HepG2 (cell line): Measurements from ENCODE around the gene KLF6. TPM values are rescaled to one million over a fixed set of nuclear protein-coding genes. Genes with fewer than 3 reads are reported as not detected.

Experiments used
- EED ChIP-seq: sonication (generic); formaldehyde crosslinking; IDR thresholded peaks from 2 replicates; pipeline ENCODE4 v1.5.0; 2020; ENCODE audit warnings: mild to moderate bottlenecking, missing genetic modification reagents
- ERF ChIP-seq: IDR thresholded peaks from 2 replicates; pipeline ENCODE4 v1.6.1; 2018; ENCODE audit warnings: missing biosample characterization, missing genetic modification reagents
- FOXA3 ChIP-seq: IDR thresholded peaks from 2 replicates; pipeline ENCODE4 v1.6.1; 2016; ENCODE audit warnings: missing genetic modification reagents, missing compliant biosample characterization
- GABPB1 ChIP-seq: IDR thresholded peaks from 2 replicates; pipeline ENCODE4 v1.6.1; 2016; ENCODE audit warnings: mild to moderate bottlenecking, missing genetic modification reagents, moderate library complexity, missing compliant biosample characterization
- HNF4G ChIP-seq, 2 experiments: sonication (generic) in 1 of 2; formaldehyde crosslinking in 1 of 2; IDR thresholded peaks; 2 replicates each; pipeline versions ENCODE4 v1.4.0 to v1.6.1; 2011 to 2020; ENCODE audit warnings: borderline replicate concordance in 2 of 2, low read depth in 2 of 2, mild to moderate bottlenecking in 2 of 2, low read length in 1 of 2, missing genetic modification reagents in 1 of 2, moderate library complexity in 1 of 2
- MYNN ChIP-seq: sonication (generic); formaldehyde crosslinking; IDR thresholded peaks from 2 replicates; pipeline ENCODE4 v1.4.0; 2020; ENCODE audit warnings: mild to moderate bottlenecking, low read depth, missing genetic modification reagents
- NAIF1 ChIP-seq: sonication (generic); formaldehyde crosslinking; IDR thresholded peaks from 2 replicates; pipeline ENCODE4 v1.5.0; 2020; ENCODE audit warnings: mild to moderate bottlenecking, missing genetic modification reagents, borderline replicate concordance
- NFKB2 ChIP-seq: sonication (generic); formaldehyde crosslinking; IDR thresholded peaks from 2 replicates; pipeline ENCODE4 v1.4.0; 2020; ENCODE audit warnings: missing genetic modification reagents, borderline replicate concordance
- SIX4 ChIP-seq: sonication (generic); formaldehyde crosslinking; IDR thresholded peaks from 2 replicates; pipeline ENCODE4 v1.4.0; 2020; ENCODE audit warnings: missing genetic modification reagents
- XRCC5 ChIP-seq: fragments of 200-400 bp; formaldehyde crosslinking; optimal IDR thresholded peaks from 2 replicates; pipeline ENCODE3; 2017; ENCODE audit warnings: mild to moderate bottlenecking, low read length
- ZNF562 ChIP-seq: sonication (generic); formaldehyde crosslinking; IDR thresholded peaks from 2 replicates; pipeline ENCODE4 v1.8.0; 2022; ENCODE audit warnings: missing genetic modification reagents, borderline replicate concordance
- ZNF614 ChIP-seq: IDR thresholded peaks from 2 replicates; pipeline ENCODE4 v1.6.1; 2018; ENCODE audit warnings: missing biosample characterization, missing genetic modification reagents, inconsistent platforms, borderline replicate concordance
- ZNF672 ChIP-seq: sonication (generic); formaldehyde crosslinking; IDR thresholded peaks from 2 replicates; pipeline ENCODE4 v1.8.1; 2022; ENCODE audit warnings: missing genetic modification reagents
- polyA plus RNA-seq, 8 experiments: library from polyadenylated mRNA; depleted of rRNA in 3 of 8; stranded (reverse) in 7 of 8; unstranded in 1 of 8; fragments of >200 nt; fragmentation: Illumina TruSeq in 4 of 8; extraction: Trizol in 4 of 8; gene quantifications; 2 replicates each; pipeline versions ENCODE4 v1.2.1 to v1.2.3, GENCODE V29; 2011 to 2016; ENCODE audit warnings: low read depth in 4 of 8, missing spikeins in 1 of 8, mixed read lengths in 1 of 8; ENCODE audit not compliant: insufficient read depth in 1 of 8
- total RNA-seq, 5 experiments: library from RNA; depleted of rRNA; stranded (reverse); fragments of >200 nt; fragmentation: Illumina TruSeq; extraction: Trizol; gene quantifications; 2 replicates each; pipeline ENCODE4 v1.2.3, GENCODE V29; 2016; ENCODE audit warnings: low read depth in 1 of 5
- TF ChIP-seq, protein P1 (sequence below): sonication (generic); formaldehyde crosslinking; IDR thresholded peaks from 2 replicates; pipeline ENCODE4 v1.4.0; 2020; ENCODE audit warnings: mild to moderate bottlenecking, missing genetic modification reagents
- TF ChIP-seq, protein P2 (sequence below): sonication (generic); formaldehyde crosslinking; conservative IDR thresholded peaks from 2 replicates; pipeline ENCODE4 v1.4.0; 2020; ENCODE audit warnings: missing genetic modification reagents
- TF ChIP-seq, protein P3 (sequence below): sonication (generic); formaldehyde crosslinking; IDR thresholded peaks from 2 replicates; pipeline ENCODE4 v1.5.0; 2020; ENCODE audit warnings: missing genetic modification reagents, mild to moderate bottlenecking, borderline replicate concordance
- TF ChIP-seq, protein P4 (sequence below): sonication (generic); formaldehyde crosslinking; IDR thresholded peaks from 2 replicates; pipeline ENCODE4 v1.5.0; 2020; ENCODE audit warnings: missing genetic modification reagents

The KLF6 gene
- total and polyA plus RNA-seq, 2 of the 13 experiments (the other 11 are each of a cell fraction or from before 2014, with no cell fraction given) = 27.0 to 71.9 TPM

DNA sequence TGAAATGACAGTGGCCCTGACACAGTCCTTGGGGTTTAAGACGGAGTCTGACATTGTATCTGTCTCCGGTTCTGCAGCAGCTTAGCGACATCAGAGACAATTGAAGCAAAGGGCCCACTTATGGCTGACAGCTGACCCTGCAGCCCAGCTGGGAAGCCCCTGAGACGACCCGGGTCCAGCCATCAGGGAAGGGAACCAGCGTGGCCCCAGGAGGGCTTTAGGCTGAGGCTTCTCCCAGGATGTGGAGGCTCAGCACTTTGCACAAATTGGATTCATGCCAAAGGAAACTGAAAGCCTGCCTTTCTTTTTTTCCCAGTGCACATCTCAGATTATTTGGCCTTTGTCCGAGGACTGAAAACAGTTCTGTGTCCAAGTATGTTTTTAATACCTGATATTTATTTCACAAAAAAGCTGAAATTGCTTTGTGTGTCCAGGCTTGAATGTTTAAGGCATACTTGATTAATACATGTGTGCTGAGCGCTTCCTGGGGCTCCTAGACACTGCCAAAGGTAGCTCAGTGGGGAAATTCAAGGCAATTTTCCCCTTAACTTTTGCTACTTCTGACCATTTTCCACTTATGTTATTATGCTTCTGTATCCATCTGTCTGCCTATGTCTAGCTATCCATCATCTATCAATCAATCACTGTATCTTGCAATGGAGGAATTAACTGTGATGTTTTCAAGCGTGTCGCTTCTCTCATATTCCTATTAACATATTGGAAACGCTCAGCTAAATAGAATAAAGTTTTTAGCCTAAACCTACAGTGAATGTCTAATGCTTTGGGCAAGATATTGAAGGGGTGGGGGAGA is 34.8 kb downstream of the KLF6 start (continued):
- TF ChIP-seq, protein P1, sequence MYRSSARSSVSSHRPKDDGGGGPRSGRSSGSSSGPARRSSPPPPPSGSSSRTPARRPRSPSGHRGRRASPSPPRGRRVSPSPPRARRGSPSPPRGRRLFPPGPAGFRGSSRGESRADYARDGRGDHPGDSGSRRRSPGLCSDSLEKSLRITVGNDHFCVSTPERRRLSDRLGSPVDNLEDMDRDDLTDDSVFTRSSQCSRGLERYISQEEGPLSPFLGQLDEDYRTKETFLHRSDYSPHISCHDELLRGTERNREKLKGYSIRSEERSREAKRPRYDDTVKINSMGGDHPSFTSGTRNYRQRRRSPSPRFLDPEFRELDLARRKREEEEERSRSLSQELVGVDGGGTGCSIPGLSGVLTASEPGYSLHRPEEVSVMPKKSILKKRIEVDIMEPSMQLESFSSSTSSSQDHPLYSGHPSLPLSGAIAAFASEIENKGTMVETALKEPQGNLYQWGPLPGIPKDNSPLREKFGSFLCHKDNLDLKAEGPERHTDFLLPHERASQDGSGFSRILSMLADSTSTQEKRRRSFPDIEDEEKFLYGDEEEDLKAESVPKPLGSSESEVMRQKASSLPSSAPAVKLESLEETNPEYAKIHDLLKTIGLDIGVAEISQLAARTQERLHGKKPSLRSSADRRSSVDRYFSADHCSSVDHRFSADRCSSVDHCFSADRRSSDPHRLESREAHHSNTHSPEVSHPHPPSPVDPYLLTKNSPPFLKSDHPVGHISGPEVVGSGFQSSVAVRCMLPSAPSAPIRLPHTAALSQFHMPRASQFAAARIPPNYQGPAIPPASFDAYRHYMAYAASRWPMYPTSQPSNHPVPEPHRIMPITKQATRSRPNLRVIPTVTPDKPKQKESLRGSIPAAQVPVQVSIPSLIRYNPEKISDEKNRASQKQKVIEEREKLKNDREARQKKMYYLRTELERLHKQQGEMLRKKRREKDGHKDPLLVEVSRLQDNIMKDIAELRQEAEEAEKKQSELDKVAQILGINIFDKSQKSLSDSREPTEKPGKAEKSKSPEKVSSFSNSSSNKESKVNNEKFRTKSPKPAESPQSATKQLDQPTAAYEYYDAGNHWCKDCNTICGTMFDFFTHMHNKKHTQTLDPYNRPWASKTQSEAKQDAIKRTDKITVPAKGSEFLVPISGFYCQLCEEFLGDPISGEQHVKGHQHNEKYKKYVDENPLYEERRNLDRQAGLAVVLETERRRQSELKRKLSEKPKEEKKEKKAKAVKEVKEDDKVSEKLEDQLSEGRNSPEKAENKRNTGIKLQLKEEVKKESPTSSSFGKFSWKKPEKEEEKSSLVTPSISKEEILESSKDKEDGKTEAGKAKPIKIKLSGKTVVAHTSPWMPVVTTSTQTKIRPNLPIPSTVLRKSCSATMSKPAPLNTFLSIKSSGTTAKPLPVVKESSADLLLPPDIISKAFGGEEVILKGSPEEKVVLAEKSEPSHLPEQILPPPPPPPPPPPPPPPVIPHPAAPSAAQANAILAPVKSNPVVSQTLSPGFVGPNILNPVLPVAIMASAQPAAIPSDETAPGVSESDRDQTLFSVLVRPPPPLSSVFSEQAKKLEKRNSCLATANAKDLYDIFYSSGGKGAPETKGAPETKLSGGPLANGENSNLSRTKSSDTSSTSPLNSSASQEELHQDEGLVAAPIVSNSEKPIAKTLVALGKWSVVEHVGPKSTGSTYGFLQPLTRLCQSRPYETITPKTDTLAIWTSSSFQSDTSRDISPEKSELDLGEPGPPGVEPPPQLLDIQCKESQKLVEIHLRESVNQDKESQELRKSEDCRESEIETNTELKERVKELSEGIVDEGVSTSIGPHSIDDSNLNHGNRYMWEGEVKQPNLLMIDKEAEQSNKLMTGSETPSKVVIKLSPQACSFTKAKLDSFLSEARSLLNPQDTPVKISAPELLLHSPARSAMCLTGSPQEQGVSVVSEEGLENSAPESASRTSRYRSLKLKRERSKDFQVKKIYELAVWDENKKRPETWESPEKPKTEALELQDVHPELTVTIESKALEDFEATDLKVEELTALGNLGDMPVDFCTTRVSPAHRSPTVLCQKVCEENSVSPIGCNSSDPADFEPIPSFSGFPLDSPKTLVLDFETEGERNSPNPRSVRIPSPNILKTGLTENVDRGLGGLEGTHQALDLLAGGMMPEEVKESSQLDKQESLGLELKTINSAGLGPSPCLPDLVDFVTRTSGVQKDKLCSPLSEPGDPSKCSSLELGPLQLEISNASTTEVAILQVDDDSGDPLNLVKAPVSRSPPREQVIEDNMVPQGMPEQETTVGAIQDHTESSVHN (CRISPR knock-in tag) = no peak
- TF ChIP-seq FOXA3 = no peak
- no peak for TF ChIP-seq SIX4 (CRISPR knock-in tag)
- TF ChIP-seq, protein P2, sequence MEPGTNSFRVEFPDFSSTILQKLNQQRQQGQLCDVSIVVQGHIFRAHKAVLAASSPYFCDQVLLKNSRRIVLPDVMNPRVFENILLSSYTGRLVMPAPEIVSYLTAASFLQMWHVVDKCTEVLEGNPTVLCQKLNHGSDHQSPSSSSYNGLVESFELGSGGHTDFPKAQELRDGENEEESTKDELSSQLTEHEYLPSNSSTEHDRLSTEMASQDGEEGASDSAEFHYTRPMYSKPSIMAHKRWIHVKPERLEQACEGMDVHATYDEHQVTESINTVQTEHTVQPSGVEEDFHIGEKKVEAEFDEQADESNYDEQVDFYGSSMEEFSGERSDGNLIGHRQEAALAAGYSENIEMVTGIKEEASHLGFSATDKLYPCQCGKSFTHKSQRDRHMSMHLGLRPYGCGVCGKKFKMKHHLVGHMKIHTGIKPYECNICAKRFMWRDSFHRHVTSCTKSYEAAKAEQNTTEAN = no peak
- TF ChIP-seq NAIF1 (CRISPR knock-in tag) = peak; percentile 59; the same call in 1 of the 2 replicates
- TF ChIP-seq XRCC5 = no peak
- TF ChIP-seq, protein P3, sequence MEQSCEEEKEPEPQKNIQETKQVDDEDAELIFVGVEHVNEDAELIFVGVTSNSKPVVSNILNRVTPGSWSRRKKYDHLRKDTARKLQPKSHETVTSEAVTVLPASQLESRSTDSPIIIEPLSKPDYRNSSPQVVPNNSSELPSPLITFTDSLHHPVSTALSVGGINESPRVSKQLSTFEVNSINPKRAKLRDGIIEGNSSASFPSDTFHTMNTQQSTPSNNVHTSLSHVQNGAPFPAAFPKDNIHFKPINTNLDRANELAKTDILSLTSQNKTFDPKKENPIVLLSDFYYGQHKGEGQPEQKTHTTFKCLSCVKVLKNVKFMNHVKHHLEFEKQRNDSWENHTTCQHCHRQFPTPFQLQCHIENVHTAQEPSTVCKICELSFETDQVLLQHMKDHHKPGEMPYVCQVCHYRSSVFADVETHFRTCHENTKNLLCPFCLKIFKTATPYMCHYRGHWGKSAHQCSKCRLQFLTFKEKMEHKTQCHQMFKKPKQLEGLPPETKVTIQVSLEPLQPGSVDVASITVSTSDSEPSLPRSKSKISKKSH = no peak
- TF ChIP-seq ERF (CRISPR knock-in tag) = 0 out of 2 replicates have a peak, but pooled peaks have one; percentile 20
- TF ChIP-seq ZNF614 (CRISPR knock-in tag) = no peak
- TF ChIP-seq, protein P4, sequence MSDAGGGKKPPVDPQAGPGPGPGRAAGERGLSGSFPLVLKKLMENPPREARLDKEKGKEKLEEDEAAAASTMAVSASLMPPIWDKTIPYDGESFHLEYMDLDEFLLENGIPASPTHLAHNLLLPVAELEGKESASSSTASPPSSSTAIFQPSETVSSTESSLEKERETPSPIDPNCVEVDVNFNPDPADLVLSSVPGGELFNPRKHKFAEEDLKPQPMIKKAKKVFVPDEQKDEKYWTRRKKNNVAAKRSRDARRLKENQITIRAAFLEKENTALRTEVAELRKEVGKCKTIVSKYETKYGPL = no peak
- no peak for TF ChIP-seq NFKB2 (CRISPR knock-in tag)
- TF ChIP-seq EED = no peak
- TF ChIP-seq ZNF672 (CRISPR knock-in tag) = no peak
- no peak for TF ChIP-seq MYNN (CRISPR knock-in tag)
- TF ChIP-seq ZNF562 = no peak
- TF ChIP-seq HNF4G (IDR thresholded peaks at IDR 0.05; ENCODE audit: borderline replicate concordance, low read depth, low read length) = no peak
- TF ChIP-seq HNF4G (CRISPR knock-in tag; IDR thresholded peaks at IDR 0.05; ENCODE audit: borderline replicate concordance, low read depth) = no peak
- TF ChIP-seq GABPB1 (CRISPR knock-in tag) = no peak
